HCT116 (cell line): ENCODE measurements around the gene CNTNAP2. TPM values are rescaled to one million over a fixed set of nuclear protein-coding genes. Genes with fewer than 3 reads are reported as not detected.

Experiments used
- ATAC-seq: fragments of 200-7000 bp; cut with Tn5 transposase; 2 replicates; pipeline ENCODE4 v1.9.1; 2020; ENCODE audit warnings: mild to moderate bottlenecking, moderate library complexity
- BruUV-seq: library from RNA; stranded (reverse); fragments of 400-500 nt; replicated peaks from 2 replicates; lab custom pipeline; 2021; lab: Mats Ljungman, UMichigan
- CTCF ChIA-PET: fragments of 300-600 bp; sonication (Branson Sonifier 250); formaldehyde crosslinking; loops from one replicate; lab custom pipeline; 2021; ENCODE audit warnings: antibody characterized with exemption; lab: Charles Lee
- POLR2A ChIA-PET: fragments of 300-600, 350-600 bp; sonication (Branson Sonifier 250); formaldehyde crosslinking; loops from one replicate; lab custom pipeline; 2021; ENCODE audit warnings: antibody characterized with exemption; lab: Charles Lee
- RAD21 ChIA-PET, 2 experiments: fragments of 300-600 bp; sonication (Branson Sonifier 250); formaldehyde crosslinking; loops; one replicate each; lab custom pipeline; 2023; ENCODE audit warnings: low total read pairs in 2 of 2; ENCODE audit not compliant: uncharacterized antibody in 2 of 2, unreplicated experiment in 2 of 2, low non-redundant PET in 1 of 2; lab: Charles Lee
- DNase-seq: peaks from one replicate; pipeline ENCODE4 v3.0.0-alpha.2; 2010; ENCODE audit warnings: low read depth, low spot score
- H2AFZ ChIP-seq: fragments of 200-600 bp; shearing (Covaris generic), sonication (generic); 2 replicates; pipeline ENCODE4 v1.6.1; 2017; ENCODE audit warnings: low read depth, mixed run types, mixed read lengths, antibody characterized with exemption, low read length; ENCODE audit not compliant: poor library complexity, severe bottlenecking
- H3K27ac ChIP-seq: 2 replicates; pipeline ENCODE4 v1.5.1; 2012; ENCODE audit warnings: low read depth, low read length
- H3K27me3 ChIP-seq: fragments of 200-600 bp; sonication (generic); 2 replicates; pipeline ENCODE4 v1.6.1; 2016; ENCODE audit warnings: mixed run types, low read length, mixed read lengths; ENCODE audit not compliant: insufficient read depth
- H3K36me3 ChIP-seq, 2 experiments: fragments of 200-500 bp in 1 of 2; fragments of 200-600 bp in 1 of 2; sonication (Bioruptor generic) in 1 of 2; sonication (generic) in 1 of 2; 2 replicates each; pipeline versions ENCODE4 v1.5.1 to v1.6.1; 2014 to 2016; ENCODE audit warnings: low read length in 2 of 2, inconsistent platforms in 1 of 2, mixed read lengths in 1 of 2, mixed run types in 1 of 2; ENCODE audit not compliant: insufficient read depth in 2 of 2, control insufficient read depth in 1 of 2
- H3K4me1 ChIP-seq, 2 experiments: fragments of 200-600 bp in 1 of 2; sonication (generic) in 1 of 2; 2 replicates each; pipeline versions ENCODE4 v1.5.1 to v1.6.1; 2012 to 2017; ENCODE audit warnings: low read length in 2 of 2, inconsistent platforms in 1 of 2, mild to moderate bottlenecking in 1 of 2, mixed read lengths in 1 of 2, mixed run types in 1 of 2, moderate library complexity in 1 of 2; ENCODE audit not compliant: insufficient read depth in 2 of 2, control insufficient read depth in 1 of 2
- H3K4me2 ChIP-seq: fragments of 200-600 bp; sonication (generic); 2 replicates; pipeline ENCODE4 v1.6.1; 2017; ENCODE audit warnings: mixed run types, low read length, mixed read lengths
- H3K4me3 ChIP-seq, 2 experiments: fragments of 200-600 bp in 1 of 2; sonication (generic) in 1 of 2; replicated peaks in 1 of 2; 2 replicates each; pipeline ENCODE4 v1.5.1; 2011 to 2016; ENCODE audit warnings: low read length in 2 of 2, control low read depth in 1 of 2, low read depth in 1 of 2, mild to moderate bottlenecking in 1 of 2, mixed read lengths in 1 of 2, mixed run types in 1 of 2
- H3K79me2 ChIP-seq: fragments of 200-600 bp; sonication (generic); 2 replicates; pipeline ENCODE4 v1.6.1; 2017; ENCODE audit warnings: mild to moderate bottlenecking, mixed run types, low read length, moderate library complexity, mixed read lengths; ENCODE audit not compliant: insufficient read depth
- H3K9ac ChIP-seq: fragments of 200-600 bp; sonication (generic); 2 replicates; pipeline ENCODE4 v1.6.1; 2016; ENCODE audit warnings: low read length, mixed read lengths
- H3K9me2 ChIP-seq: fragments of 200-600 bp; sonication (generic), shearing (Covaris generic); 2 replicates; pipeline ENCODE4 v1.6.1; 2017; ENCODE audit warnings: mixed run types, mild to moderate bottlenecking, moderate library complexity; ENCODE audit not compliant: insufficient read depth
- H3K9me3 ChIP-seq, 2 experiments: fragments of 200-500 bp in 1 of 2; fragments of 200-600 bp in 1 of 2; sonication (Bioruptor generic) in 1 of 2; sonication (generic) in 1 of 2; 2 replicates each; pipeline ENCODE4 v1.6.1; 2014 to 2017; ENCODE audit warnings: low read length in 2 of 2, mixed read lengths in 2 of 2, inconsistent platforms in 1 of 2, low read depth in 1 of 2, mild to moderate bottlenecking in 1 of 2, mixed run types in 1 of 2, moderate library complexity in 1 of 2; ENCODE audit not compliant: control insufficient read depth in 1 of 2, insufficient read depth in 1 of 2
- H4K20me1 ChIP-seq: fragments of 200-600 bp; sonication (generic), shearing (Covaris generic); 2 replicates; pipeline ENCODE4 v1.6.1; 2017; ENCODE audit warnings: mixed run types, mild to moderate bottlenecking, moderate library complexity; ENCODE audit not compliant: insufficient read depth
- CBX3 ChIP-seq: IDR thresholded peaks from 2 replicates; pipeline ENCODE4 v1.6.1; 2012; ENCODE audit warnings: low read depth
- EGR1 ChIP-seq: IDR thresholded peaks from 2 replicates; pipeline ENCODE4 v1.6.1; 2012; ENCODE audit warnings: low read depth
- EZH2 ChIP-seq: fragments of 200-600 bp; sonication (generic); IDR thresholded peaks from 2 replicates; pipeline ENCODE4 v1.6.1; 2017; ENCODE audit warnings: antibody characterized with exemption, mixed run types
- EZH2phosphoT487 ChIP-seq: fragments of 200-600 bp; IDR thresholded peaks from 2 replicates; pipeline ENCODE4 v1.6.1; 2018; ENCODE audit warnings: antibody characterized with exemption, borderline replicate concordance
- FOSL1 ChIP-seq: IDR thresholded peaks from 2 replicates; pipeline ENCODE4 v1.6.1; 2012; ENCODE audit warnings: low read depth
- POLR2A ChIP-seq: IDR thresholded peaks from 2 replicates; pipeline ENCODE4 v1.7.0; 2011; ENCODE audit warnings: borderline replicate concordance; ENCODE audit not compliant: insufficient read depth, insufficient read length; ENCODE audit errors: extremely low read depth
- SP1 ChIP-seq: IDR thresholded peaks from 2 replicates; pipeline ENCODE4 v1.6.1; 2012; ENCODE audit warnings: low read depth
- TCF7L2 ChIP-seq: IDR thresholded peaks from 2 replicates; pipeline ENCODE4 v1.7.0; 2011; ENCODE audit warnings: borderline replicate concordance, inconsistent platforms; ENCODE audit not compliant: insufficient read depth, insufficient read length; ENCODE audit errors: extremely low read depth
- YY1 ChIP-seq: IDR thresholded peaks from 2 replicates; pipeline ENCODE4 v1.6.1; 2011; ENCODE audit warnings: low read length, low read depth, moderate library complexity, mild to moderate bottlenecking; ENCODE audit not compliant: insufficient replicate concordance; ENCODE audit errors: extremely low read depth
- ZFX ChIP-seq: fragments of 450-650 bp; IDR thresholded peaks from 2 replicates; pipeline ENCODE4 v1.6.1; 2017
- ZNF274 ChIP-seq: fragments of 200-500 bp; sonication (Bioruptor generic); IDR thresholded peaks from 2 replicates; pipeline ENCODE4 v1.6.1; 2014; ENCODE audit warnings: mild to moderate bottlenecking, low read depth, low read length, inconsistent platforms
- intact Hi-C: fragments of 100-400 bp; cut with micrococcal nuclease; formaldehyde crosslinking; loops from 2 replicates; pipeline ENCODE4 v1.10.0; 2022
- total RNA-seq: library from RNA; stranded (reverse); gene quantifications from one replicate; pipeline ENCODE4 v1.2.1, GENCODE V29; 2021; ENCODE audit not compliant: unreplicated experiment
- TF ChIP-seq, protein P1 (sequence below): IDR thresholded peaks from 2 replicates; pipeline ENCODE4 v1.6.1; 2012
- TF ChIP-seq, protein P2 (sequence below): IDR thresholded peaks from 2 replicates; pipeline ENCODE4 v1.6.1; 2012; ENCODE audit warnings: low read depth
- TF ChIP-seq, protein P3 (sequence below): IDR thresholded peaks from 2 replicates; pipeline ENCODE4 v1.6.1; 2011; ENCODE audit warnings: mild to moderate bottlenecking, low read length, moderate library complexity; ENCODE audit not compliant: insufficient replicate concordance; ENCODE audit errors: extremely low read depth

CNTNAP2 gene
- total RNA-seq, 1 experiment from 2014 or later, result 0.37 TPM

- TF ChIP-seq, protein P1, sequence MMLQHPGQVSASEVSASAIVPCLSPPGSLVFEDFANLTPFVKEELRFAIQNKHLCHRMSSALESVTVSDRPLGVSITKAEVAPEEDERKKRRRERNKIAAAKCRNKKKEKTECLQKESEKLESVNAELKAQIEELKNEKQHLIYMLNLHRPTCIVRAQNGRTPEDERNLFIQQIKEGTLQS, result no peak
- TF ChIP-seq POLR2A (no peak), YY1 (no peak), CBX3 (no peak), FOSL1 (no peak), ZNF274 (no peak), ZFX (no peak), EZH2phosphoT487 (no peak), EZH2 (no peak), SP1 (no peak), TCF7L2 (no peak), EGR1 (no peak)
- TF ChIP-seq, protein P2, sequence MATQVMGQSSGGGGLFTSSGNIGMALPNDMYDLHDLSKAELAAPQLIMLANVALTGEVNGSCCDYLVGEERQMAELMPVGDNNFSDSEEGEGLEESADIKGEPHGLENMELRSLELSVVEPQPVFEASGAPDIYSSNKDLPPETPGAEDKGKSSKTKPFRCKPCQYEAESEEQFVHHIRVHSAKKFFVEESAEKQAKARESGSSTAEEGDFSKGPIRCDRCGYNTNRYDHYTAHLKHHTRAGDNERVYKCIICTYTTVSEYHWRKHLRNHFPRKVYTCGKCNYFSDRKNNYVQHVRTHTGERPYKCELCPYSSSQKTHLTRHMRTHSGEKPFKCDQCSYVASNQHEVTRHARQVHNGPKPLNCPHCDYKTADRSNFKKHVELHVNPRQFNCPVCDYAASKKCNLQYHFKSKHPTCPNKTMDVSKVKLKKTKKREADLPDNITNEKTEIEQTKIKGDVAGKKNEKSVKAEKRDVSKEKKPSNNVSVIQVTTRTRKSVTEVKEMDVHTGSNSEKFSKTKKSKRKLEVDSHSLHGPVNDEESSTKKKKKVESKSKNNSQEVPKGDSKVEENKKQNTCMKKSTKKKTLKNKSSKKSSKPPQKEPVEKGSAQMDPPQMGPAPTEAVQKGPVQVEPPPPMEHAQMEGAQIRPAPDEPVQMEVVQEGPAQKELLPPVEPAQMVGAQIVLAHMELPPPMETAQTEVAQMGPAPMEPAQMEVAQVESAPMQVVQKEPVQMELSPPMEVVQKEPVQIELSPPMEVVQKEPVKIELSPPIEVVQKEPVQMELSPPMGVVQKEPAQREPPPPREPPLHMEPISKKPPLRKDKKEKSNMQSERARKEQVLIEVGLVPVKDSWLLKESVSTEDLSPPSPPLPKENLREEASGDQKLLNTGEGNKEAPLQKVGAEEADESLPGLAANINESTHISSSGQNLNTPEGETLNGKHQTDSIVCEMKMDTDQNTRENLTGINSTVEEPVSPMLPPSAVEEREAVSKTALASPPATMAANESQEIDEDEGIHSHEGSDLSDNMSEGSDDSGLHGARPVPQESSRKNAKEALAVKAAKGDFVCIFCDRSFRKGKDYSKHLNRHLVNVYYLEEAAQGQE, result no peak
- TF ChIP-seq, protein P3, sequence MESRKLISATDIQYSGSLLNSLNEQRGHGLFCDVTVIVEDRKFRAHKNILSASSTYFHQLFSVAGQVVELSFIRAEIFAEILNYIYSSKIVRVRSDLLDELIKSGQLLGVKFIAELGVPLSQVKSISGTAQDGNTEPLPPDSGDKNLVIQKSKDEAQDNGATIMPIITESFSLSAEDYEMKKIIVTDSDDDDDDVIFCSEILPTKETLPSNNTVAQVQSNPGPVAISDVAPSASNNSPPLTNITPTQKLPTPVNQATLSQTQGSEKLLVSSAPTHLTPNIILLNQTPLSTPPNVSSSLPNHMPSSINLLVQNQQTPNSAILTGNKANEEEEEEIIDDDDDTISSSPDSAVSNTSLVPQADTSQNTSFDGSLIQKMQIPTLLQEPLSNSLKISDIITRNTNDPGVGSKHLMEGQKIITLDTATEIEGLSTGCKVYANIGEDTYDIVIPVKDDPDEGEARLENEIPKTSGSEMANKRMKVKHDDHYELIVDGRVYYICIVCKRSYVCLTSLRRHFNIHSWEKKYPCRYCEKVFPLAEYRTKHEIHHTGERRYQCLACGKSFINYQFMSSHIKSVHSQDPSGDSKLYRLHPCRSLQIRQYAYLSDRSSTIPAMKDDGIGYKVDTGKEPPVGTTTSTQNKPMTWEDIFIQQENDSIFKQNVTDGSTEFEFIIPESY, result no peak
- no peaks in the 10 kb centered on the region for H3K9me3 ChIP-seq
- H3K27ac ChIP-seq, result no peak overlapping the region
- ChIA-PET RAD21 (no interaction called here), POLR2A (no interaction called here), CTCF (no interaction called here)
- H3K27me3 ChIP-seq, result peaks cover 5% of the 10 kb centered on the region; the same call in 1 of the 2 replicates
- no peaks in the 10 kb centered on the region for H4K20me1 ChIP-seq
- DNase-seq (no peak), ATAC-seq (no peak)
- no peak overlapping the region for H3K4me3 ChIP-seq
- no peaks in the 10 kb centered on the region for H3K4me1 ChIP-seq
- no TSS peak for BruUV-seq
- intact Hi-C loops, result no loop called here
- no peak overlapping the region for H3K9ac ChIP-seq
- no peak overlapping the region for H2AFZ ChIP-seq
- H3K36me3 ChIP-seq, result no peaks in the 10 kb centered on the region
- H3K4me2 ChIP-seq, result no peak overlapping the region
- H3K9me2 ChIP-seq, result no peaks in the 10 kb centered on the region
- no peaks in the 10 kb centered on the region for H3K79me2 ChIP-seq
Measured at GRCh38 chr7:148412691-148413090, 2296.1 kb downstream of the CNTNAP2 start.
